HL-60 (cell line): Measurements from ENCODE around the gene C8G.

ENCODE experiments used
- DNase-seq, 2 experiments: peaks; one replicate each; pipeline ENCODE4 v3.0.0-alpha.2; 2010 to 2020; ENCODE audit warnings: low read depth in 1 of 2, low spot score in 1 of 2
- H3K27ac ChIP-seq: fragments of 250-450 bp; sonication (Bioruptor Pico); replicated peaks from 2 replicates; pipeline ENCODE4 v1.5.1; 2020; ENCODE audit warnings: mild to moderate bottlenecking, moderate library complexity
- H3K27me3 ChIP-seq: fragments of 250-450 bp; sonication (Bioruptor Pico); 2 replicates; pipeline ENCODE4 v1.5.1; 2021; ENCODE audit warnings: mild to moderate bottlenecking, moderate library complexity; ENCODE audit not compliant: insufficient read depth, poor library complexity, severe bottlenecking
- H3K4me3 ChIP-seq: replicated peaks from 2 replicates; pipeline ENCODE4 v1.5.1; 2011; ENCODE audit warnings: mild to moderate bottlenecking, control low read depth, low read length; ENCODE audit not compliant: insufficient read depth
- GABPA ChIP-seq: IDR thresholded peaks from 2 replicates; pipeline ENCODE4 v1.6.1; 2012; ENCODE audit warnings: low read depth
- POLR2AphosphoS5 ChIP-seq: IDR thresholded peaks from 2 replicates; pipeline ENCODE4 v1.6.1; 2012; ENCODE audit warnings: low read depth
- SPI1 ChIP-seq: IDR thresholded peaks from 2 replicates; pipeline ENCODE4 v1.6.1; 2012; ENCODE audit warnings: low read depth, mild to moderate bottlenecking, borderline replicate concordance
- TF ChIP-seq, protein P1 (sequence below): IDR thresholded peaks from one replicate; pipeline ENCODE4 v1.5.1; 2011; ENCODE audit warnings: low read length, control low read depth, inconsistent platforms; ENCODE audit not compliant: insufficient read depth
- TF ChIP-seq, protein P2 (sequence below): IDR thresholded peaks from 2 replicates; pipeline ENCODE4 v1.6.1; 2012; ENCODE audit warnings: low read depth; ENCODE audit not compliant: insufficient replicate concordance

The C8G gene

DNA sequence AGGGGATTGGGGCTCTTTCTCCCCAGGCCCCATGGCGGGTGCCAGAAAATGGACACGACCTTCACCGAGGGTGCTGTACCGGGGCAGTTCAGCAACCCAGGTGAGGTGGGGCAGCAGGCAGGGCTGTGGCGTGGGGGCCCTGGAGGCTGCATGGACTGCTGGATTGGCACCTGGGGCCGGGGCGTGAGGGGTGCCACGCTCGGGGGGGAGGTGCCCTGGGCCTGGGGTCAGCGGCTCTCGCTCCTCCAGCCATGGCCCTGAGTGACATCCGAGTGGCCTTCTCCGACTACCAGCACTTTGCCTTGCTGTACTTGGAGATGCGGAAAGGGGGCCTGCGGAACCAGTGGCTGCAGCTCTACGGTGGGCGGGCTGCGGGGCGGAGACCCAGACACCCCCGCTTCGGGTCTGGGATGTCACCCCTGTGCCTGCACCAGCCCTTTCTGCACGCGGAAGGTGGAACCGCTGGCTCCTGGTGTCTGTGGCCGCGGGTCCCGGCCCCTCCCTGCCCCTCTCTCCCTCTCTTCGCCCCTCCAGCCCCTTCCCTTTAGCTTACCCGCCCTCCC is 39.5 kb downstream of the C8G start:
- no peak overlapping the region for H3K27ac ChIP-seq
- TF ChIP-seq POLR2AphosphoS5 (no peak), GABPA (no peak), SPI1 (no peak)
- TF ChIP-seq, protein P1, sequence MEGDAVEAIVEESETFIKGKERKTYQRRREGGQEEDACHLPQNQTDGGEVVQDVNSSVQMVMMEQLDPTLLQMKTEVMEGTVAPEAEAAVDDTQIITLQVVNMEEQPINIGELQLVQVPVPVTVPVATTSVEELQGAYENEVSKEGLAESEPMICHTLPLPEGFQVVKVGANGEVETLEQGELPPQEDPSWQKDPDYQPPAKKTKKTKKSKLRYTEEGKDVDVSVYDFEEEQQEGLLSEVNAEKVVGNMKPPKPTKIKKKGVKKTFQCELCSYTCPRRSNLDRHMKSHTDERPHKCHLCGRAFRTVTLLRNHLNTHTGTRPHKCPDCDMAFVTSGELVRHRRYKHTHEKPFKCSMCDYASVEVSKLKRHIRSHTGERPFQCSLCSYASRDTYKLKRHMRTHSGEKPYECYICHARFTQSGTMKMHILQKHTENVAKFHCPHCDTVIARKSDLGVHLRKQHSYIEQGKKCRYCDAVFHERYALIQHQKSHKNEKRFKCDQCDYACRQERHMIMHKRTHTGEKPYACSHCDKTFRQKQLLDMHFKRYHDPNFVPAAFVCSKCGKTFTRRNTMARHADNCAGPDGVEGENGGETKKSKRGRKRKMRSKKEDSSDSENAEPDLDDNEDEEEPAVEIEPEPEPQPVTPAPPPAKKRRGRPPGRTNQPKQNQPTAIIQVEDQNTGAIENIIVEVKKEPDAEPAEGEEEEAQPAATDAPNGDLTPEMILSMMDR = no peak
- TF ChIP-seq, protein P2, sequence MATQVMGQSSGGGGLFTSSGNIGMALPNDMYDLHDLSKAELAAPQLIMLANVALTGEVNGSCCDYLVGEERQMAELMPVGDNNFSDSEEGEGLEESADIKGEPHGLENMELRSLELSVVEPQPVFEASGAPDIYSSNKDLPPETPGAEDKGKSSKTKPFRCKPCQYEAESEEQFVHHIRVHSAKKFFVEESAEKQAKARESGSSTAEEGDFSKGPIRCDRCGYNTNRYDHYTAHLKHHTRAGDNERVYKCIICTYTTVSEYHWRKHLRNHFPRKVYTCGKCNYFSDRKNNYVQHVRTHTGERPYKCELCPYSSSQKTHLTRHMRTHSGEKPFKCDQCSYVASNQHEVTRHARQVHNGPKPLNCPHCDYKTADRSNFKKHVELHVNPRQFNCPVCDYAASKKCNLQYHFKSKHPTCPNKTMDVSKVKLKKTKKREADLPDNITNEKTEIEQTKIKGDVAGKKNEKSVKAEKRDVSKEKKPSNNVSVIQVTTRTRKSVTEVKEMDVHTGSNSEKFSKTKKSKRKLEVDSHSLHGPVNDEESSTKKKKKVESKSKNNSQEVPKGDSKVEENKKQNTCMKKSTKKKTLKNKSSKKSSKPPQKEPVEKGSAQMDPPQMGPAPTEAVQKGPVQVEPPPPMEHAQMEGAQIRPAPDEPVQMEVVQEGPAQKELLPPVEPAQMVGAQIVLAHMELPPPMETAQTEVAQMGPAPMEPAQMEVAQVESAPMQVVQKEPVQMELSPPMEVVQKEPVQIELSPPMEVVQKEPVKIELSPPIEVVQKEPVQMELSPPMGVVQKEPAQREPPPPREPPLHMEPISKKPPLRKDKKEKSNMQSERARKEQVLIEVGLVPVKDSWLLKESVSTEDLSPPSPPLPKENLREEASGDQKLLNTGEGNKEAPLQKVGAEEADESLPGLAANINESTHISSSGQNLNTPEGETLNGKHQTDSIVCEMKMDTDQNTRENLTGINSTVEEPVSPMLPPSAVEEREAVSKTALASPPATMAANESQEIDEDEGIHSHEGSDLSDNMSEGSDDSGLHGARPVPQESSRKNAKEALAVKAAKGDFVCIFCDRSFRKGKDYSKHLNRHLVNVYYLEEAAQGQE = no peak
- H3K4me3 ChIP-seq = no peak overlapping the region
- peaks cover 25% of the 10 kb centered on the region for H3K27me3 ChIP-seq
- DNase-seq = no peak

DNA sequence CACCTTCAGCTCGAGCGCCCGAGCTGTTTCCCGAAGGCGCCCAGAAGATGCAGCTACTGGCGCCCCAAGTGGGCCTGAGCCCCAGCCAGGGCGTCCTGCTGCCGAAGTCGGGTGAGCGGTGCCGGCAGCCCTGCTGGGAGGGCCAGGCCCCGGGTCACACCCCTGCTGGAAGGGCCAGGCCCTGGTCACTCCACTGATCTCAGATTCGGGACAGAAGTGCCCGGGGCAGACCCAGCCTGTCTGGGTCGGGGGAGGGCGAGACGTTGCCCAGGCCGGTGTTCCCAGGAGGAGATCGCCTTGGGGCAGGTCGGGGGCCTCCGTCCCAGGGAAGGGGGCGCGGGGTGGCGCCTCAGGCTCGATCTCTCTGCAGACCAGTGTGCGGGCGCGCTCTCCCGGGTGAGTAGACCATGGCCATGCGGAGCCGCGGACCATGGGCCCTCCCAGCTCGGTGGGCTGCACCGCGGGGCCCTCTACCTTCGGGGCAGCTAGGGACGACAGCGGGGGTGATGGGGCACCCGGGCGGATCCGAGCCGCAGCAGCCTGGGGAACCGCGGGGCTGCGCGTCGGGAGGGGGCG is 40.1 kb downstream of the C8G start:
- H3K4me3 ChIP-seq = no peak overlapping the region
- TF ChIP-seq, protein P2 = no peak
- TF ChIP-seq POLR2AphosphoS5 (no peak), SPI1 (no peak), GABPA (no peak)
- TF ChIP-seq, protein P1 = no peak

DNA sequence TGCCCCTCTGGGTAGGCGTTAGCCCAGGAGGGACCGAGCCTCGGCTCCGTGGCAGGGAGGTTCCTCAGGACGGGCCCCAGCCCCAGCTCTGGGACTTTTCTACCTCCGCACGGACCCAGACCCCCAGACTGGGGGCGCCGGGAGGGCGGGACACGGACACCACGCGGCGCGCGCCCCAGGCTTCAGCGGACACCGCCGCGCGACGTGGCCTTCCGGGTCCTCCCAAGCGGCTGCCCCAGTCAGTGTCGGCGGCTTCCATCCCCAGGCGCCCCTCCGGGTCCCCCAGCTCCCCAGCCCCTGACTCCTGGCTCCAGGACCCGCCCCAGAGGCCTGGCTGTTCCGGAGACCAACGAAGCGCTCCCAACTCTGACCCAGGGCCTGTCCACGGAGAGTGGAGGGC is 40.8 kb downstream of the C8G start:
- Histone ChIP-seq H3K27me3 (peaks cover 25% of the 10 kb centered on the region), H3K27ac (no peak overlapping the region), H3K4me3 (no peak overlapping the region)
- DNase-seq = no peak
- TF ChIP-seq GABPA (no peak), POLR2AphosphoS5 (no peak), SPI1 (no peak)
- TF ChIP-seq, protein P2 = no peak
- TF ChIP-seq, protein P1 = no peak

More for the DNA sequence above, 40.1 kb downstream of the C8G start:
- H3K27me3 ChIP-seq = peaks cover 25% of the 10 kb centered on the region
- H3K27ac ChIP-seq = no peak overlapping the region
- DNase-seq = no peak
